HT1080 (cell line): ENCODE results near the gene SLC7A10. TPM values are rescaled to one million over a fixed set of nuclear protein-coding genes. Genes with fewer than 3 reads are reported as not detected.
"Not testable (repeated sequence)": the region's sequence is repeated elsewhere in the genome, so short reads cannot be mapped to it uniquely, and the experiment has no call there.

Source experiments
- DNase-seq: peaks from one replicate; pipeline ENCODE4 v3.0.0-alpha.2; 2015; ENCODE audit warnings: low read depth
- total RNA-seq: library from RNA; depleted of rRNA; stranded (reverse); fragments of >200 nt; shearing (Covaris generic); gene quantifications from 2 replicates; pipeline ENCODE4 v1.2.3, GENCODE V29; 2014

Gene SLC7A10
- total RNA-seq, 1 experiment from 2014 or later = not detected

GRCh38 chr19:33203529-33203928 is 22.1 kb downstream of the SLC7A10 start:
- no peak for DNase-seq

GRCh38 chr19:33202546-33203507 is 22.8 kb downstream of the SLC7A10 start:
- DNase-seq = no peak

GRCh38 chr19:33201886-33202545 is 23.6 kb downstream of the SLC7A10 start:
- no peak for DNase-seq

GRCh38 chr19:33201473-33201872 is 24.2 kb downstream of the SLC7A10 start:
- no peak for DNase-seq

- no peak for DNase-seq
These were observed 26.0 kb downstream of the SLC7A10 start for GRCh38 chr19:33199441-33200265.

- DNase-seq = no peak
These were observed 27.5 kb downstream of the SLC7A10 start for GRCh38 chr19:33198169-33198568.

- no peak for DNase-seq
These were observed 28.1 kb downstream of the SLC7A10 start for GRCh38 chr19:33197591-33198000.

- no peak for DNase-seq
These were observed 29.0 kb downstream of the SLC7A10 start for GRCh38 chr19:33196446-33197193.

GRCh38 chr19:33195645-33196347 is 29.9 kb downstream of the SLC7A10 start:
- no peak for DNase-seq

- DNase-seq = no peak
These were observed 30.6 kb downstream of the SLC7A10 start for GRCh38 chr19:33194886-33195644.

- no peak for DNase-seq
These were observed 31.1 kb downstream of the SLC7A10 start for GRCh38 chr19:33194532-33194885.

GRCh38 chr19:33193865-33194362 is 31.7 kb downstream of the SLC7A10 start, which contains the start of gene LRP3:
LRP3 (plus strand) TSS chr19:33194330; CDS start chr19:33194786, 456 bp downstream.
- DNase-seq = no peak

- DNase-seq = no peak
These were observed 32.3 kb downstream of the SLC7A10 start for GRCh38 chr19:33193269-33193864.

GRCh38 chr19:33192010-33192409 is 33.6 kb downstream of the SLC7A10 start:
- no peak for DNase-seq

GRCh38 chr19:33191501-33191900 is 34.1 kb downstream of the SLC7A10 start:
- DNase-seq = no peak

GRCh38 chr19:33191092-33191491 is 34.6 kb downstream of the SLC7A10 start:
- DNase-seq = not testable (repeated sequence)

GRCh38 chr19:33189453-33189852 is 36.2 kb downstream of the SLC7A10 start:
- no peak for DNase-seq

GRCh38 chr19:33187183-33187540 is 38.5 kb downstream of the SLC7A10 start:
- no peak for DNase-seq
